ENCODE measurements around the gene CEP128.

- TF ChIP-seq CTCF (IDR thresholded peaks at IDR 0.05) (no peak), EP300 (IDR thresholded peaks at IDR 0.05; ENCODE audit: low read depth) (no peak), POLR2A (IDR thresholded peaks at IDR 0.05) (no peak), POLR2AphosphoS5 (IDR thresholded peaks at IDR 0.05) (no peak)
These were observed 36.9 kb upstream of the CEP128 start for GRCh38 chr14:80978403-80978802.

Data from transverse colon (tissue), 4 donors.